GM13977 (cell line): ENCODE results near the gene SPACA7.
"Not testable (repeated sequence)": the region's sequence is repeated elsewhere in the genome, so short reads cannot be mapped to it uniquely, and the experiment has no call there.

ENCODE experiments used
- DNase-seq: peaks from one replicate; pipeline ENCODE4 v3.0.0; 2012; ENCODE audit warnings: low spot score
- in situ Hi-C: fragments of 300-500 bp; cut with MboI; formaldehyde crosslinking; loops from one replicate; pipeline ENCODE4 v1.12.0; 2022; ENCODE audit warnings: low sequenced_read_pairs, low pct_unique_long_range_greater_than_20kb, mixed read lengths, inconsistent platforms; ENCODE audit not compliant: unreplicated experiment
- TF ChIP-seq, protein P1 (sequence below): IDR thresholded peaks from 2 replicates; pipeline ENCODE4 v1.5.1; 2012; ENCODE audit warnings: mild to moderate bottlenecking, control low read depth; ENCODE audit not compliant: insufficient read depth; ENCODE audit errors: extremely low read depth, missing control alignments

The SPACA7 gene

DNA sequence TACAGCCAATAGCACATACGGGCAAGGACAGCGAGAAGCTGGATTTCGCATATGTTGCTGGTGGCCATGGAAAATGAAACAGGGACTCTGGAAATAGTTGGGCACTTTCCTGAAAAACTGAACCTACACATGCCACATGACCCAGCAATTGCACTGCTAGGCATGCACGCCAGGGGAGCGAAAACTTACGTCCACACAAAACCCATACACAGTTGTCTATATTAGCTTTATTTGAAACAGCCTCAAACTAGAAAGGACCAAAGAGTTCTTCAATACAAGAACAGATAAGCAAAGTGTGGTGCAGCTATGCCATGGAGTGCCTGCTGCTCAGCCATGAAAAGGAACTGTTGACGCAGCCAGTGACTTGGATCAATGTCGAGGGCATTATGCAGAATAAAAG is 7.3 kb upstream of the SPACA7 start:
- in situ Hi-C loops = no loop called here
- no peak for DNase-seq
- TF ChIP-seq, protein P1, sequence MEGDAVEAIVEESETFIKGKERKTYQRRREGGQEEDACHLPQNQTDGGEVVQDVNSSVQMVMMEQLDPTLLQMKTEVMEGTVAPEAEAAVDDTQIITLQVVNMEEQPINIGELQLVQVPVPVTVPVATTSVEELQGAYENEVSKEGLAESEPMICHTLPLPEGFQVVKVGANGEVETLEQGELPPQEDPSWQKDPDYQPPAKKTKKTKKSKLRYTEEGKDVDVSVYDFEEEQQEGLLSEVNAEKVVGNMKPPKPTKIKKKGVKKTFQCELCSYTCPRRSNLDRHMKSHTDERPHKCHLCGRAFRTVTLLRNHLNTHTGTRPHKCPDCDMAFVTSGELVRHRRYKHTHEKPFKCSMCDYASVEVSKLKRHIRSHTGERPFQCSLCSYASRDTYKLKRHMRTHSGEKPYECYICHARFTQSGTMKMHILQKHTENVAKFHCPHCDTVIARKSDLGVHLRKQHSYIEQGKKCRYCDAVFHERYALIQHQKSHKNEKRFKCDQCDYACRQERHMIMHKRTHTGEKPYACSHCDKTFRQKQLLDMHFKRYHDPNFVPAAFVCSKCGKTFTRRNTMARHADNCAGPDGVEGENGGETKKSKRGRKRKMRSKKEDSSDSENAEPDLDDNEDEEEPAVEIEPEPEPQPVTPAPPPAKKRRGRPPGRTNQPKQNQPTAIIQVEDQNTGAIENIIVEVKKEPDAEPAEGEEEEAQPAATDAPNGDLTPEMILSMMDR = no peak

- TF ChIP-seq, protein P1 = no peak
- in situ Hi-C loops = no loop called here
- no peak for DNase-seq
These were observed 5.8 kb upstream of the SPACA7 start for GRCh38 chr13:112370311-112370710.

DNA sequence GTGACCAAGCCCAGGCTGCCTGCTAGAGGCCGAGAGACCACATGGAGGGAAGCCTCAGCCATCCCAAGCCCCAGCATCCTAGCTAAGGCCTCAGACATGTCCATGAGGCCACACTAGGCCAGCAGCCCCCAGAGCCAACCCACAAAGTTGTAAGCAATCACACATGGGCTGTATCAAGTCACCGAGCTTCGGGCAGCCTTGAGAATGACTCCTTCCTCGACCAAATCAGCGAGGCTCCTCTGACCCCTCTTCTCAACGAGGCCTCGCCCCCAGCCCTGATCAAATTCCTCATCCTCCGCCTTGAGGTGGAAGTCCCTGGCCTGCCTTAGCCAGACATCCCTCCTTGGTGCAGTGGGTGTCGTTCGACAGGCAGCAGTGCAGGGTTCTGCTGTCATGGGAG is 1.9 kb upstream of the SPACA7 start:
- DNase-seq = no peak
- TF ChIP-seq, protein P1 = no peak
- in situ Hi-C loops = no loop called here

GRCh38 chr13:112391746-112392145 is 15.6 kb downstream of the SPACA7 start:
- in situ Hi-C loops = no loop called here
- TF ChIP-seq, protein P1 = no peak
- DNase-seq = no peak

DNA sequence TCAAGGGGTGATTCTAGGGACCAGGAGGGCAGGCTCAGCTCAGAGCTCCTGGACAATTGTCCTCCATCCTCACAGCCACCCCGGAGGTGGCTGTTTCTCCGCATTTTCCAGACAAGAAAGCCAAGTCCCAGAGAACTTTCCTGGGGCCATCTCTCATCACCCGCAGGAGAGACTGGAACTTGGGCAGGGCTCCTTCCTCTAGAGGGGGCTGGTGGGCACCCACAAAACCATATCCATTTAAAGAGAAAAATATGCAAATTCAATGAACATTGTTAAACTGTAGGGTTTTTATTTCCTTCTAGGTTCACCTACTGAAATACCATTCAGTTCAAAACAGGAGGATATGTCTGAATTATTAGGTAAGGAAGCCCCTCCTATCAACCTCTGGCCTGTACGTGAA is 16.6 kb downstream of the SPACA7 start:
- TF ChIP-seq, protein P1 = no peak
- in situ Hi-C loops = no loop called here
- no peak for DNase-seq

DNA sequence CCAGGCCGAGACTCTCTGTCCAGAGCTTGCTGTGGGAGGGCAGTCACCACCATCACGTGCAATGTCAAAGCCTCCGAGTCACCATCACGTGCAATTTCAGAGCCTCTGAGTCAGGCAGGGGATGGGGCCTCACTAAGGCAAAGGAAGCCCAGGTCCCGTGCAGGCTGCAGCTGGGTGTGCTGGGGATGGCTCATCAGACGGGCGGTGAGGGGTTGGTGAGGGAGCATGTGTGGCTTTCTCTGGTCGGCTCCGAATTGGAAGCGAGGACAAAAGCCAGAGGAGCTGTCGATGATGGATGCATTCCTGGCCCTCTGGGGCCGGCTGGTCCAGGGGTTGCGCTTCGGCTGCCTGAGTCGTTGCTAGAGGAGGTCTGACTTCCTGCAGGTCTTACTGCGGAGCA is 18.9 kb downstream of the SPACA7 start:
- DNase-seq, in situ Hi-C loops: not testable (repeated sequence)

GRCh38 chr13:112395941-112396340 is 19.8 kb downstream of the SPACA7 start:
- DNase-seq, in situ Hi-C loops: not testable (repeated sequence)

GRCh38 chr13:112397108-112397507 is 21.0 kb downstream of the SPACA7 start:
- no peak for DNase-seq
- in situ Hi-C loops = no loop called here
- TF ChIP-seq, protein P1 = no peak

DNA sequence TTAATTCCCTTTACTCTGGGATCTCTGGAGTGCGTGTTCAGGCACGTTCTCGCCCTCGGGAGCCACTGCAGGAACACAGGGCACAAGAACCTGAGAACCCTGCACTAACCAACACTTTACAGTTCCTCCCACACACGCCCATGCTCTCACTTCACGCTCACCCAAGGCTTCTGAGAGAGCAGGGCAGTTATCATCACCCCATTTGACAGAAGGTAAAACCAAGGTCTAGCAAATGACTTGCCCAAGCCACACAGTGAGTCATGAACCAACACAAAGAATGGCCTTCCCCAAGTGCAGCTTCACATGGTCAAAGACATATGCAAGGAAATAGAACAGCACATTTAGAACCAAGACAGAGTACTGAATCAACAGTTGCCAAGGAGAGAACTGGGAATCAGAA is 22.2 kb downstream of the SPACA7 start:
- in situ Hi-C loops = not testable (repeated sequence)

GRCh38 chr13:112409828-112410227 is 33.7 kb downstream of the SPACA7 start:
- DNase-seq, in situ Hi-C loops: not testable (repeated sequence)

More for the DNA sequence above, 22.2 kb downstream of the SPACA7 start:
- DNase-seq = not testable (repeated sequence)
